ENCODE results near the gene SIN3A. TPM values are rescaled to one million over a fixed set of nuclear protein-coding genes. Genes with fewer than 3 reads are reported as not detected.

Gene SIN3A
- total RNA-seq, 1 experiment from 2014 or later, result 107 TPM

GRCh38 chr15:75425966-75426500, 25.5 kb downstream of the SIN3A start:
- in situ Hi-C loops (cut with HindIII; ENCODE audit: low pct_unique_long_range_greater_than_20kb, low sequenced_read_pairs), result no loop called here
- no peak overlapping the region for H3K27ac ChIP-seq (ENCODE audit: low read length)
- no peaks in the 10 kb centered on the region for H3K9me3 ChIP-seq (ENCODE audit: control insufficient read depth, insufficient read depth, low read depth, low read length)
- H3K36me3 ChIP-seq (ENCODE audit: control insufficient read depth, insufficient read depth, low read length), result peaks cover 21% of the 10 kb centered on the region
- H3K4me1 ChIP-seq (ENCODE audit: control insufficient read depth, insufficient read depth, low read length), result no peaks in the 10 kb centered on the region
- intact Hi-C loops (cut with micrococcal nuclease; ENCODE audit: unreplicated experiment), result no loop called here
- ATAC-seq (no peak), DNase-seq (ENCODE audit: low read depth, low spot score) (no peak)
- TF ChIP-seq CTCF (IDR thresholded peaks at IDR 0.05), result no peak
- H3K27me3 ChIP-seq (ENCODE audit: control insufficient read depth, insufficient read depth, low read length), result no peaks in the 10 kb centered on the region
- H3K4me3 ChIP-seq (ENCODE audit: low read depth in 2 of 2, low read length in 2 of 2), result no peak overlapping the region
- POLR2A ChIA-PET, result no interaction called here
- CTCF ChIA-PET, result no interaction called here
- no TSS peak for BruUV-seq (replicated peaks)

- DNase-seq (ENCODE audit: low read depth, low spot score) (no peak), ATAC-seq (no peak)
- TF ChIP-seq REST (IDR thresholded peaks at IDR 0.05; ENCODE audit: insufficient read depth in 1 of 2, low read depth in 2 of 2, low read length in 1 of 2) (no peak), TCF7L2 (IDR thresholded peaks at IDR 0.05; ENCODE audit: low read depth, low read length) (no peak), CTCF (IDR thresholded peaks at IDR 0.05) (no peak), SIN3A (IDR thresholded peaks at IDR 0.05; ENCODE audit: borderline replicate concordance, insufficient read depth, low read depth, low read length) (no peak), POLR2AphosphoS5 (IDR thresholded peaks at IDR 0.05; ENCODE audit: low read depth, low read length) (no peak)
- BruUV-seq (replicated peaks), result no TSS peak
- H3K36me3 ChIP-seq (ENCODE audit: control insufficient read depth, insufficient read depth, low read length), result peaks cover 12% of the 10 kb centered on the region
- H3K27ac ChIP-seq (ENCODE audit: low read length), result no peak overlapping the region
- no peaks in the 10 kb centered on the region for H3K9me3 ChIP-seq (ENCODE audit: control insufficient read depth, insufficient read depth, low read depth, low read length)
- intact Hi-C loops (cut with micrococcal nuclease; ENCODE audit: unreplicated experiment), result no loop called here
- CTCF ChIA-PET, result no interaction called here
- POLR2A ChIA-PET, result interaction anchor here (0.6 kb wide), 1 partner anchor 291 kb away, joined by 3 read pairs; no protein-coding TSS in a partner anchor
- no peaks in the 10 kb centered on the region for H3K27me3 ChIP-seq (ENCODE audit: control insufficient read depth, insufficient read depth, low read length)
- no peaks in the 10 kb centered on the region for H3K4me1 ChIP-seq (ENCODE audit: control insufficient read depth, insufficient read depth, low read length)
- in situ Hi-C loops (cut with HindIII; ENCODE audit: low pct_unique_long_range_greater_than_20kb, low sequenced_read_pairs), result no loop called here
- H3K4me3 ChIP-seq (ENCODE audit: low read depth in 2 of 2, low read length in 2 of 2), result no peak overlapping the region
Measured at GRCh38 chr15:75422554-75422953, 28.9 kb downstream of the SIN3A start.

All from Panc1 (cell line).